Measurements from ENCODE around the gene GDAP2.

DNA sequence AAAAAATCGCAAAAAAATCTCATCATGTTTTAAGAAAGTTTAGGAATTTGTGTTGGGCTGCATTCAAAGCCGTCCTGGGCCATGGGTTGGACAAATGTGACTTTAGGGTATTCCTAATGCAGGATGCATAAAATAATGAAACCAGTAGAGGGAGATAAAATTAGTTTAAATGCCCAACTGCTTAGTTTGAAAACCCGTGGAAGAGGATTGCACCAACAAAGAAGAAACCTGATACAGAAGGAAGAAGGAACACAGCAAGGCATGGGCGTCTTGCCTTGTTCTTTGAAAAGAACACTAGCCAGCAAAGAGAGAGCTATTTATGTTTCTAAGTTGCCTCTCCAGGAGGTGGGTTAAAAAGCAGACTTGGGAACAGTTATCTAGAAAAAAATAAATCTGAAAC lies 38.1 kb upstream of the GDAP2 start:
- TF ChIP-seq POLR2A (IDR thresholded peaks at IDR 0.05) (no peak), POLR2AphosphoS5 (IDR thresholded peaks at IDR 0.05) (no peak)
- TF ChIP-seq, protein P1, sequence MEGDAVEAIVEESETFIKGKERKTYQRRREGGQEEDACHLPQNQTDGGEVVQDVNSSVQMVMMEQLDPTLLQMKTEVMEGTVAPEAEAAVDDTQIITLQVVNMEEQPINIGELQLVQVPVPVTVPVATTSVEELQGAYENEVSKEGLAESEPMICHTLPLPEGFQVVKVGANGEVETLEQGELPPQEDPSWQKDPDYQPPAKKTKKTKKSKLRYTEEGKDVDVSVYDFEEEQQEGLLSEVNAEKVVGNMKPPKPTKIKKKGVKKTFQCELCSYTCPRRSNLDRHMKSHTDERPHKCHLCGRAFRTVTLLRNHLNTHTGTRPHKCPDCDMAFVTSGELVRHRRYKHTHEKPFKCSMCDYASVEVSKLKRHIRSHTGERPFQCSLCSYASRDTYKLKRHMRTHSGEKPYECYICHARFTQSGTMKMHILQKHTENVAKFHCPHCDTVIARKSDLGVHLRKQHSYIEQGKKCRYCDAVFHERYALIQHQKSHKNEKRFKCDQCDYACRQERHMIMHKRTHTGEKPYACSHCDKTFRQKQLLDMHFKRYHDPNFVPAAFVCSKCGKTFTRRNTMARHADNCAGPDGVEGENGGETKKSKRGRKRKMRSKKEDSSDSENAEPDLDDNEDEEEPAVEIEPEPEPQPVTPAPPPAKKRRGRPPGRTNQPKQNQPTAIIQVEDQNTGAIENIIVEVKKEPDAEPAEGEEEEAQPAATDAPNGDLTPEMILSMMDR (IDR thresholded peaks at IDR 0.05): no peak

All from suprapubic skin (tissue), 4 donors.